Kidney (tissue), 14 donors: ENCODE results near the gene SYT13. TPM values are rescaled to one million over a fixed set of nuclear protein-coding genes. Genes with fewer than 3 reads are reported as not detected.

Experiments
- DNase-seq, 5 donors: peaks; one replicate each; pipeline ENCODE4 v3.0.0-alpha.2; 2013 to 2020
- FAIRE-seq: peaks from 2 replicates; lab custom pipeline; 2012; peaks lifted over from hg19 to GRCh38; lab: Jason Lieb, UNC
- H3K27ac ChIP-seq, 2 donors: one replicate each; pipeline ENCODE4 v1.7.0; 2013; ENCODE audit warnings: low read depth in 2 of 2, low read length in 2 of 2, inconsistent platforms in 1 of 2
- H3K27me3 ChIP-seq: one replicate; pipeline ENCODE4 v1.7.1; 2013; ENCODE audit warnings: low read length, inconsistent platforms; ENCODE audit not compliant: control insufficient read depth, insufficient read depth
- H3K36me3 ChIP-seq, 3 donors: one replicate each; pipeline versions ENCODE4 v1.7.0 to v1.7.1; 2013; ENCODE audit warnings: low read length in 3 of 3, control low read depth in 1 of 3, inconsistent platforms in 1 of 3; ENCODE audit not compliant: insufficient read depth in 3 of 3, control insufficient read depth in 2 of 3
- H3K4me1 ChIP-seq, 3 donors: one replicate each; pipeline versions ENCODE4 v1.7.0 to v1.7.1; 2013; ENCODE audit warnings: low read length in 3 of 3, inconsistent platforms in 1 of 3, low read depth in 1 of 3; ENCODE audit not compliant: control insufficient read depth in 2 of 3, insufficient read depth in 2 of 3
- H3K4me3 ChIP-seq, 3 donors: one replicate each; pipeline versions ENCODE4 v1.7.0 to v1.8.1; 2013; ENCODE audit warnings: low read length in 3 of 3, control low read depth in 1 of 3, inconsistent platforms in 1 of 3
- H3K9ac ChIP-seq, 3 donors: one replicate each; pipeline versions ENCODE4 v1.7.0 to v1.7.1; 2013; ENCODE audit warnings: low read length in 3 of 3, control low read depth in 1 of 3, inconsistent platforms in 1 of 3
- H3K9me3 ChIP-seq, 3 donors: one replicate each; pipeline versions ENCODE4 v1.7.0 to v1.7.1; 2013; ENCODE audit warnings: low read length in 3 of 3, control low read depth in 1 of 3, inconsistent platforms in 1 of 3; ENCODE audit not compliant: control insufficient read depth in 2 of 3, insufficient read depth in 1 of 3
- intact Hi-C: fragments of 100-400 bp; cut with DNase I; formaldehyde crosslinking; loops from one replicate; pipeline ENCODE4 v1.11.1; 2022
- polyA plus RNA-seq: library from polyadenylated mRNA; stranded (reverse); fragments of 350-450 nt; fragmentation: Illumina TruSeq; extraction: RNeasy Lipid Tissue Mini Kit (QIAGEN cat#74804); gene quantifications from one replicate; pipeline ENCODE4 v1.2.3, GENCODE V29; 2014; ENCODE audit warnings: low read depth, low replicate concordance; ENCODE audit not compliant: insufficient read depth
- total RNA-seq: library from RNA; stranded (reverse); fragmentation: NEBNext Ultra II Directional; extraction: Animal tissue kit (Norgen Biotek cat#: 25700); gene quantifications from one replicate; pipeline ENCODE4 v1.2.1, GENCODE V29; 2021
- TF ChIP-seq, protein P1 (sequence below): IDR thresholded peaks from 3 replicates; pipeline ENCODE4 v1.5.1; 2012; ENCODE audit warnings: mild to moderate bottlenecking, moderate library complexity, borderline replicate concordance; ENCODE audit not compliant: insufficient read depth; ENCODE audit errors: extremely low read depth
- donor health status: control.
- donor health status: control.
- donor health status: control.
- donor health status: control.
- donor health status: control.
- donor health status: DM: yes; HTN: yes; CAD: no.
- donor health status: Normal renal cell carcinoma (clear cell type).

Gene SYT13
- total and polyA plus RNA-seq, 2 donors from 2014 or later, result 6.8 to 16.4 TPM

DNA sequence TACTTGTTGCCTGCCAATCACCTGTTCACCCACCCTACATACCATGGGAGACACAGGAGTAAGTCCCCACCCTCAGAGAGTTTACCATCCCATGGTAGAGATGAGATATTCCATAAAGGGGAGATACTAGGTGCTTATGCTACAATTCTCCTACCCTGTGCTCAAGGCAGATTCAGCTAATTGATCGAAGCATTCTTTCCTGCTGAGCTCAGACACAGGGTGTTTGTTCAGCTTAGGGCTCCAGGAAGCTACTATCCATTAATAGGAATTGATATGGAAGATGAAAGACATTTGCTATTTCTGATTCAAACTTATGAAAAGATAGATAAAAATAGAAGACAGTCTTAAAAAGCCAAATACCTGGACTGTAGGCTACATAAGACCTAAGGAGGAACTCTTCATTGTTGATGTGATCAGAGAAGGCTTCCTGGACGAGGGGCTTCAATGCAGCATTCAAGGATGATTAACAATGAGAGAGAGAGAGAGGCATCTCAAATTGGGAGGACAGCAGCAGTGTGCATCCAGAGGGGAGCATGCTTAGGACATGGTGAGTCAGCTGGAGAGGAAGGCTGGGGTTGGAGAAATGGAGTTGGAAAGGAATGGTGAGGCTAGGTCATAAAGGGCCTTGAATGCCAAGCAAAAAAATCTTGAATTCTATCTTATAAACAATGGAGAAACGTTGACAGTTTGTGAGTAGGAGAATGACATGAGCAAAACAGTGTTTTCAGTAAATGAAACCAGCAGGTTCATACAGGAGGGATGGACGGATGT, 15.0 kb downstream of the SYT13 start:
- FAIRE-seq, result no peak
- no peak overlapping the region for H3K4me3 ChIP-seq
- no peaks in the 10 kb centered on the region for H3K27me3 ChIP-seq
- TF ChIP-seq, protein P1, sequence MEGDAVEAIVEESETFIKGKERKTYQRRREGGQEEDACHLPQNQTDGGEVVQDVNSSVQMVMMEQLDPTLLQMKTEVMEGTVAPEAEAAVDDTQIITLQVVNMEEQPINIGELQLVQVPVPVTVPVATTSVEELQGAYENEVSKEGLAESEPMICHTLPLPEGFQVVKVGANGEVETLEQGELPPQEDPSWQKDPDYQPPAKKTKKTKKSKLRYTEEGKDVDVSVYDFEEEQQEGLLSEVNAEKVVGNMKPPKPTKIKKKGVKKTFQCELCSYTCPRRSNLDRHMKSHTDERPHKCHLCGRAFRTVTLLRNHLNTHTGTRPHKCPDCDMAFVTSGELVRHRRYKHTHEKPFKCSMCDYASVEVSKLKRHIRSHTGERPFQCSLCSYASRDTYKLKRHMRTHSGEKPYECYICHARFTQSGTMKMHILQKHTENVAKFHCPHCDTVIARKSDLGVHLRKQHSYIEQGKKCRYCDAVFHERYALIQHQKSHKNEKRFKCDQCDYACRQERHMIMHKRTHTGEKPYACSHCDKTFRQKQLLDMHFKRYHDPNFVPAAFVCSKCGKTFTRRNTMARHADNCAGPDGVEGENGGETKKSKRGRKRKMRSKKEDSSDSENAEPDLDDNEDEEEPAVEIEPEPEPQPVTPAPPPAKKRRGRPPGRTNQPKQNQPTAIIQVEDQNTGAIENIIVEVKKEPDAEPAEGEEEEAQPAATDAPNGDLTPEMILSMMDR, result no peak
- no peaks in the 10 kb centered on the region for H3K9me3 ChIP-seq
- intact Hi-C loops, result no loop called here
- no peak overlapping the region for H3K27ac ChIP-seq
- H3K4me1 ChIP-seq, result peaks cover 0 to 9% (median 5%) of the 10 kb centered on the region in 3 donors
- H3K9ac ChIP-seq, result no peak overlapping the region
- DNase-seq, result no peak
- H3K36me3 ChIP-seq, result no peaks in the 10 kb centered on the region

GRCh38 chr11:45269678-45270077, 16.5 kb downstream of the SYT13 start:
- no peaks in the 10 kb centered on the region for H3K36me3 ChIP-seq
- no peak overlapping the region for H3K9ac ChIP-seq
- H3K27ac ChIP-seq, result no peak overlapping the region
- H3K4me1 ChIP-seq, result peaks cover 0 to 14% (median 9%) of the 10 kb centered on the region in 3 donors
- TF ChIP-seq, protein P1, result no peak
- no peak overlapping the region for H3K4me3 ChIP-seq
- FAIRE-seq (no peak), DNase-seq (no peak)
- no peaks in the 10 kb centered on the region for H3K27me3 ChIP-seq
- H3K9me3 ChIP-seq, result no peaks in the 10 kb centered on the region
- intact Hi-C loops, result no loop called here

GRCh38 chr11:45267652-45268299, 18.4 kb downstream of the SYT13 start:
- Histone ChIP-seq H3K4me3 (no peak overlapping the region), H3K9ac (no peak overlapping the region), H3K27ac (no peak overlapping the region), H3K36me3 (no peaks in the 10 kb centered on the region), H3K27me3 (no peaks in the 10 kb centered on the region), H3K4me1 (peaks cover 0 to 18% (median 9%) of the 10 kb centered on the region in 3 donors), H3K9me3 (no peaks in the 10 kb centered on the region)
- no peak for FAIRE-seq
- TF ChIP-seq, protein P1, result no peak
- intact Hi-C loops, result no loop called here
- no peak for DNase-seq
